Spleen (tissue), 7 donors: Measurements from ENCODE around the gene SLC13A4.

Source experiments
- CTCF ChIP-seq, 11 experiments: fragments of 200-600 bp in 7 of 11; fragments of 450-650 bp in 4 of 11; sonication (generic) in 4 of 11; IDR thresholded peaks in 8 of 11; conservative IDR thresholded peaks in 3 of 11; 1 replicate in 7 of 11; 2 replicates in 4 of 11; pipeline versions ENCODE4 v1.4.0 to v1.8.0; 2016 to 2021; ENCODE audit warnings: antibody characterized with exemption in 11 of 11, inconsistent platforms in 4 of 11, mild to moderate bottlenecking in 1 of 11
- POLR2A ChIP-seq, 3 donors: fragments of 450-650 bp; IDR thresholded peaks; one replicate each; pipeline ENCODE4 v1.5.1; 2017; ENCODE audit warnings: antibody characterized with exemption in 3 of 3, mild to moderate bottlenecking in 1 of 3
- donor health status: DM: no; HTN: no; CAD: no; lungs with moderate emphysema.
- donor health status: DM: no; HTN: no; CAD: no.
- donor health status: DM: no; HTN: no; CAD: no.

- TF ChIP-seq CTCF (IDR thresholded peaks at IDR 0.05 in 8 of 11, conservative IDR thresholded peaks at IDR 0.05 in 3 of 11) (no peak), POLR2A (IDR thresholded peaks at IDR 0.05) (no peak)
Observed at GRCh38 chr7:135773464-135773863, 45.5 kb upstream of the SLC13A4 start.
